Upper lobe of left lung (tissue), 6 donors: ENCODE results near the gene ABCC6. TPM values are rescaled to one million over a fixed set of nuclear protein-coding genes. Genes with fewer than 3 reads are reported as not detected.

Experiments
- ATAC-seq, 2 donors: fragments of 200-7000 bp; cut with Tn5 transposase; one replicate each; pipeline ENCODE4 v1.9.1; 2022; ENCODE audit warnings: mild to moderate bottlenecking in 2 of 2, moderate library complexity in 2 of 2; ENCODE audit not compliant: low FRiP score in 2 of 2
- DNase-seq, 2 donors: peaks; one replicate each; pipeline ENCODE4 v3.0.0-alpha.2; 2019 to 2020
- H3K27ac ChIP-seq, 4 donors: fragments of 200-600 bp; sonication (generic); one replicate each; pipeline ENCODE4 v1.5.1; 2016 to 2019
- H3K27me3 ChIP-seq, 4 donors: fragments of 200-600 bp; sonication (generic); one replicate each; pipeline ENCODE4 v1.5.1; 2017 to 2019
- H3K36me3 ChIP-seq, 4 donors: fragments of 200-600 bp; sonication (generic); one replicate each; pipeline ENCODE4 v1.5.1; 2016 to 2019
- H3K4me1 ChIP-seq, 4 donors: fragments of 200-600 bp; sonication (generic); one replicate each; pipeline ENCODE4 v1.5.1; 2018 to 2019
- H3K4me3 ChIP-seq, 4 donors: fragments of 200-600 bp; sonication (generic); one replicate each; pipeline ENCODE4 v1.5.1; 2017 to 2019; ENCODE audit warnings: mild to moderate bottlenecking in 2 of 4, moderate library complexity in 1 of 4
- H3K9me3 ChIP-seq, 4 donors: fragments of 200-600 bp; sonication (generic); one replicate each; pipeline ENCODE4 v1.5.1; 2018 to 2019
- EP300 ChIP-seq, 4 donors: sonication (generic); formaldehyde crosslinking; IDR thresholded peaks; one replicate each; pipeline ENCODE4 v1.5.1; 2017; ENCODE audit warnings: antibody characterized with exemption in 4 of 4, control low read depth in 2 of 4
- POLR2A ChIP-seq, 4 donors: fragments of 450-650 bp; IDR thresholded peaks; one replicate each; pipeline ENCODE4 v1.5.1; 2016 to 2017; ENCODE audit warnings: antibody characterized with exemption in 4 of 4, mild to moderate bottlenecking in 2 of 4
- POLR2AphosphoS5 ChIP-seq, 2 donors: sonication (generic); formaldehyde crosslinking; IDR thresholded peaks; one replicate each; pipeline ENCODE4 v1.5.1; 2017; ENCODE audit warnings: antibody characterized with exemption in 2 of 2
- WGBS, 2 donors: methylation state at CpG; one replicate each; pipeline ENCODE4 v1.1.5; 2017 to 2018; 5-methylcytosine and 5-hydroxymethylcytosine counted together
- total RNA-seq, 6 donors: library from RNA; depleted of rRNA in 4 of 6; stranded (reverse); fragments of >200 nt in 4 of 6; gene quantifications; one replicate each; pipeline versions ENCODE4 v1.1.0 to v1.2.1, GENCODE V29; 2016 to 2021
- TF ChIP-seq, protein P1 (sequence below), 6 experiments: fragments of 450-650 bp in 4 of 6; fragments of 200-600 bp in 2 of 6; sonication (generic) in 2 of 6; IDR thresholded peaks; one replicate each; pipeline ENCODE4 v1.5.1; 2016 to 2019; ENCODE audit warnings: antibody characterized with exemption in 6 of 6
- donor health status: DM: no; HTN: no; CAD: no; lungs with moderate emphysema.
- donor health status: DM: no; HTN: yes; CAD: no; lungs with severe emphysema.

ABCC6 gene
- total RNA-seq, 6 donors from 2014 or later, result 31.9 to 148 (median 41.8) TPM

DNA sequence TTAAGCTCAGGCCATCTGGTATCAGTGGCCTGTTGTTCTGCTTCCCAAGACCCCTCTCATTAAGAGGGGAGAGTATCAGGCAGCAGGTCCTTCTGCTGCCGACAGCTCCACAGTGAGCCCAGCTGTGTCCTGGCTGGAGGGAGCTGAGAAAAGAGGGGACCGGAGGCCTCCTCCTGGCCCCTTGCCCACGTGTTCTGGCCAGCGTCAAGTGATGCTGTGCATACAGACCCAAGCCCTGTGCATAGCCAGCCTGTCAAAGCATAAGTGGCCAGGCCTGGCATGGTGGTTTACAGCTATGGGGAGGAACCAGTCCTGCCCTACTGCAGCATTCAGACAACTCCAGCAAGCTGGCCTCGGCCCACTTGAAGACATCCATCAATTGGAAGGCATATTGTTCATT is 48.0 kb downstream of the ABCC6 start:
- Histone ChIP-seq H3K4me3 (no peak overlapping the region), H3K36me3 (peaks cover 0 to 42% (median 15%) of the 10 kb centered on the region in 4 donors), H3K9me3 (no peaks in the 10 kb centered on the region), H3K27ac (no peak overlapping the region), H3K27me3 (no peaks in the 10 kb centered on the region), H3K4me1 (no peaks in the 10 kb centered on the region)
- TF ChIP-seq POLR2A (IDR thresholded peaks at IDR 0.05) (no peak), POLR2AphosphoS5 (IDR thresholded peaks at IDR 0.05) (no peak), EP300 (IDR thresholded peaks at IDR 0.05) (no peak)
- TF ChIP-seq, protein P1, sequence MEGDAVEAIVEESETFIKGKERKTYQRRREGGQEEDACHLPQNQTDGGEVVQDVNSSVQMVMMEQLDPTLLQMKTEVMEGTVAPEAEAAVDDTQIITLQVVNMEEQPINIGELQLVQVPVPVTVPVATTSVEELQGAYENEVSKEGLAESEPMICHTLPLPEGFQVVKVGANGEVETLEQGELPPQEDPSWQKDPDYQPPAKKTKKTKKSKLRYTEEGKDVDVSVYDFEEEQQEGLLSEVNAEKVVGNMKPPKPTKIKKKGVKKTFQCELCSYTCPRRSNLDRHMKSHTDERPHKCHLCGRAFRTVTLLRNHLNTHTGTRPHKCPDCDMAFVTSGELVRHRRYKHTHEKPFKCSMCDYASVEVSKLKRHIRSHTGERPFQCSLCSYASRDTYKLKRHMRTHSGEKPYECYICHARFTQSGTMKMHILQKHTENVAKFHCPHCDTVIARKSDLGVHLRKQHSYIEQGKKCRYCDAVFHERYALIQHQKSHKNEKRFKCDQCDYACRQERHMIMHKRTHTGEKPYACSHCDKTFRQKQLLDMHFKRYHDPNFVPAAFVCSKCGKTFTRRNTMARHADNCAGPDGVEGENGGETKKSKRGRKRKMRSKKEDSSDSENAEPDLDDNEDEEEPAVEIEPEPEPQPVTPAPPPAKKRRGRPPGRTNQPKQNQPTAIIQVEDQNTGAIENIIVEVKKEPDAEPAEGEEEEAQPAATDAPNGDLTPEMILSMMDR (IDR thresholded peaks at IDR 0.05), result no peak
- ATAC-seq (no peak), DNase-seq (no peak)
- WGBS, 2 donors, result 76 to 89% methylated on average over 1 to 2 of the region's 5 CpGs

DNA sequence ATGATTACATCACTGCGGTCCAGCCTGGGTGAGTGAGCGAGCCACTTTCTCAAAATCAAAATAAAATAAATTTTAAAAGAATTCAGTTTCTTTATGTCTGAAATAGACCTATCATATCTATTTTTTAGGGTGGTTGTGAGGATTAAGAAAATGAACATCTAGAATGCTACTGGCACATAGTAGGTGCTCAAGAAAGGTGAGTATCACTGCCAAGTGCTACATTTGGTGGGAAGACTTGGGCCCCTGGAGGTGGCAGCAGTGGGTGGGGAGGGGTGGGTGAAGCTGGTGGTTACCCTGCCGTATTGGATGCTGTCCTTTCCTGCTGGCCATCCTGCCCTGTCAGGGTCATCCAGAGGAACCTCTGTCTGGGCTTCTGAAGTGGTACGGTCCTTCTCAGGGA is 50.3 kb downstream of the ABCC6 start:
- H3K36me3 ChIP-seq, result peaks cover 0 to 46% (median 20%) of the 10 kb centered on the region in 4 donors
- no peak overlapping the region for H3K4me3 ChIP-seq
- 89 to 91% methylated on average over 4 of the region's 4 CpGs for WGBS, 2 donors

DNA sequence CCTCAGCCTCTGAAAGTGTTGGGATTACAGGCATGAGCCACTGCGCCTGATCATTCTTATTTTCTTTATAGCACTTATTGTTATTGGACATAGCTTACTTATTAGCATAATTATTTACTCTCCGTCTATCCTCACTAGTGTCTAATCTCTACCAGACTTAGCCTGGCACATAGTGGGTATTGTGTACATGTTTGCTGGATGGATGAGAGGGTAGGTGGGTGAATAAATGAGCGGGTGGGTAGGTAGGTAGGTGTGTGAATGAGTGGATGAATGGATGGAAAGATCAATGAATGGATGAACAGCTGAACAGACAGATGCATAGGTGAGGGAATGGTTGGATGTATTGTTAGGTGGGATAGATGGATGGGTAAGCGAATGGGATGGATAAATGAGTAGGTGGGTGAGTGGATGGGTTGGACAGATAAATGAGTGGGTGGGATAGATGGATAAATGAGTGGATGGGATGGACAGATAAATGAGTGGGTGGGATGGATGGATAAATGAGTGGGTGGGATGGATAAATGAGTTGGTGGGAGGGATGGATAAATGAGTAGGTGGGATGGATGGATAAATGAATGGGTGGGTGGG is 51.9 kb downstream of the ABCC6 start:
- no peak for DNase-seq
- H3K9me3 ChIP-seq, result no peaks in the 10 kb centered on the region
- no peaks in the 10 kb centered on the region for H3K27me3 ChIP-seq
- no peak for ATAC-seq
- peaks cover 0 to 41% (median 15%) of the 10 kb centered on the region in 4 donors for H3K36me3 ChIP-seq
- no peak for TF ChIP-seq EP300 (IDR thresholded peaks at IDR 0.05)
- TF ChIP-seq POLR2AphosphoS5 (IDR thresholded peaks at IDR 0.05), result no peak
- TF ChIP-seq, protein P1 (IDR thresholded peaks at IDR 0.05), result no peak
- no peak for TF ChIP-seq POLR2A (IDR thresholded peaks at IDR 0.05)
- no peak overlapping the region for H3K4me3 ChIP-seq
- H3K4me1 ChIP-seq, result no peaks in the 10 kb centered on the region
- WGBS, 2 donors, result 70 to 91% methylated on average over 4 of the region's 4 CpGs
- H3K27ac ChIP-seq, result no peak overlapping the region

More for the DNA sequence above, 50.3 kb downstream of the ABCC6 start:
- H3K9me3 ChIP-seq, result no peaks in the 10 kb centered on the region
- no peaks in the 10 kb centered on the region for H3K4me1 ChIP-seq
- ATAC-seq (no peak), DNase-seq (no peak)
- no peak for TF ChIP-seq EP300 (IDR thresholded peaks at IDR 0.05)
- TF ChIP-seq POLR2A (IDR thresholded peaks at IDR 0.05), result no peak
- TF ChIP-seq, protein P1 (IDR thresholded peaks at IDR 0.05), result no peak
- no peak for TF ChIP-seq POLR2AphosphoS5 (IDR thresholded peaks at IDR 0.05)
- no peak overlapping the region for H3K27ac ChIP-seq
- H3K27me3 ChIP-seq, result no peaks in the 10 kb centered on the region

DNA sequence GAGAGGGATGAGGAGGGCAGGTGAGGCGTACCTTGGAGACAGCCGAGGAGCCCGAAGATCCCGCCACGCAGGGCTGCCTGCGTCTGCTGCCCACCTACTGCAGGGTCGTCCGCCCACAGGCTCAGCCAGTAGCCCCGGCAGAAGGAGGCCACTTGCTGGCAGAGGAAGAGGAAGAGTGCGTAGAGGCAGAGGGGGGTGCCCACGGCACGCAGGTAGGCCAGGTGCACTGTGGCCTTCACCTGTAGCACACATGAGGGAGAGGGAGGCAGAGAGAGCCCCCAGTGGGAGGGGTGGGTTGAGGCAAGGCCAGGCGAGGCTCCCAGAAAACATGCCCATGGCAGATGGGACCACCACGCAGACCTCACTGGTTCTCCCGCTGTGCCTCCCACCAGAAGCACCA is 53.7 kb downstream of the ABCC6 start:
- peak in 1 of 2 donors; percentile 30 for ATAC-seq
- H3K27me3 ChIP-seq, result no peaks in the 10 kb centered on the region
- H3K4me1 ChIP-seq, result no peaks in the 10 kb centered on the region
- peak in 1 of 2 donors; percentile 77 for DNase-seq
- H3K36me3 ChIP-seq, result peaks cover 0 to 42% (median 14%) of the 10 kb centered on the region in 4 donors
- no peaks in the 10 kb centered on the region for H3K9me3 ChIP-seq
- no peak overlapping the region for H3K27ac ChIP-seq
- no peak overlapping the region for H3K4me3 ChIP-seq
- WGBS, 2 donors, result 92 to 95% methylated on average over 12 to 15 of the region's 15 CpGs
- TF ChIP-seq POLR2A (IDR thresholded peaks at IDR 0.05), result no peak
- TF ChIP-seq POLR2AphosphoS5 (IDR thresholded peaks at IDR 0.05), result no peak
- TF ChIP-seq EP300 (IDR thresholded peaks at IDR 0.05), result no peak
- TF ChIP-seq, protein P1 (IDR thresholded peaks at IDR 0.05), result no peak

DNA sequence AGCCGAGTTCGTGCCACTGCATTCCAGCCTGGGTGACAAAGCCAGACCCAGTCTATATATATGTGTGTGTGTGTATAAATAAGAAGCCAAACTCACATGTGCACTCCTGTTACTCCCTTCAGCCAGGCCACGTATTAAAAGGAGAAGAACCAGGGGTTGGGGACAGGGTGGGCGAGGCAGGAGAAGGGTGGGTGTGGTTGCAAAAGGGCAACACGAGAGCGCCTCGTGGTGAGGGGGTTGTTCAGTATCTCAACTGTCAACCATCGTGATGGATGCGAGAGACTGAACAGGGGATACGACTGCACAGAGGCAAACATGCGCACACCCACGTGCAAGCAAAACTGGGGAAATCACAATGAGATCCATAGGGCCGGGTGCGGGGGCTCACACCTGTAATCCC is 54.9 kb downstream of the ABCC6 start:
- H3K27ac ChIP-seq, result no peak overlapping the region
- H3K4me1 ChIP-seq, result no peaks in the 10 kb centered on the region
- TF ChIP-seq EP300 (IDR thresholded peaks at IDR 0.05) (no peak), POLR2AphosphoS5 (IDR thresholded peaks at IDR 0.05) (no peak), POLR2A (IDR thresholded peaks at IDR 0.05) (no peak)
- TF ChIP-seq, protein P1 (IDR thresholded peaks at IDR 0.05), result no peak
- H3K27me3 ChIP-seq, result no peaks in the 10 kb centered on the region
- no peak overlapping the region for H3K4me3 ChIP-seq
- peaks cover 0 to 47% (median 14%) of the 10 kb centered on the region in 4 donors for H3K36me3 ChIP-seq
- H3K9me3 ChIP-seq, result no peaks in the 10 kb centered on the region
- ATAC-seq, result no peak
- DNase-seq, result no peak
- 82 to 90% methylated on average over 14 of the region's 14 CpGs for WGBS, 2 donors
